SU-DHL-6 (cell line): ENCODE data around the gene OR6C70.

Source experiments
- CTCF ChIP-seq: fragments of 200-600 bp; sonication (generic); IDR thresholded peaks from one replicate; pipeline ENCODE4 v1.5.1; 2017; ENCODE audit warnings: antibody characterized with exemption, mild to moderate bottlenecking, low read length, moderate library complexity; ENCODE audit not compliant: insufficient read depth, poor library complexity, severe bottlenecking
- EZH2phosphoT487 ChIP-seq: fragments of 200-600 bp; sonication (generic), shearing (Covaris generic); conservative IDR thresholded peaks from 2 replicates; pipeline ENCODE4 v1.6.1; 2018; ENCODE audit warnings: mild to moderate bottlenecking, antibody characterized with exemption, low read length, moderate library complexity, mixed read lengths

- no peak for TF ChIP-seq CTCF
- TF ChIP-seq EZH2phosphoT487: no peak
These were observed 31.7 kb upstream of the OR6C70 start for GRCh38 chr12:55501601-55502000.
